ENCODE measurements around the gene BRINP3.

DNA sequence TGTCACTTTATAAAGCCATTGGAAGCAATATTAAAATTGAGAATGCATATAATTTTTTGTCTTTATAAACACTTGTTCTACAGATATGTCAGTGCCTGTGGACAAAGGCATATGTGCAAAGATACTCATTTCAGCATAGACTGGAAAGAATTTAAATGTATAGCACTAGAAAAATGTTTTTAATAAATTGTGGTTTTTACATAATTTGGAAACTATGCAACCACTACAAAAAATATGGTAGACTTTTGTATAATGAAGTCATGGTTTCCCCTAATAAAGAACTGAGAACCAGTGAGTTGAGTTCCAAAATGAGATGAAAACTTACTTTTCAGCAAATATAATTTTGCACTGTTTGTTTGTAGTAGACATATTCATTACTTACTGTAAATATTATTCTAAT lies 48.5 kb downstream of the BRINP3 start:
- TF ChIP-seq, protein P1, sequence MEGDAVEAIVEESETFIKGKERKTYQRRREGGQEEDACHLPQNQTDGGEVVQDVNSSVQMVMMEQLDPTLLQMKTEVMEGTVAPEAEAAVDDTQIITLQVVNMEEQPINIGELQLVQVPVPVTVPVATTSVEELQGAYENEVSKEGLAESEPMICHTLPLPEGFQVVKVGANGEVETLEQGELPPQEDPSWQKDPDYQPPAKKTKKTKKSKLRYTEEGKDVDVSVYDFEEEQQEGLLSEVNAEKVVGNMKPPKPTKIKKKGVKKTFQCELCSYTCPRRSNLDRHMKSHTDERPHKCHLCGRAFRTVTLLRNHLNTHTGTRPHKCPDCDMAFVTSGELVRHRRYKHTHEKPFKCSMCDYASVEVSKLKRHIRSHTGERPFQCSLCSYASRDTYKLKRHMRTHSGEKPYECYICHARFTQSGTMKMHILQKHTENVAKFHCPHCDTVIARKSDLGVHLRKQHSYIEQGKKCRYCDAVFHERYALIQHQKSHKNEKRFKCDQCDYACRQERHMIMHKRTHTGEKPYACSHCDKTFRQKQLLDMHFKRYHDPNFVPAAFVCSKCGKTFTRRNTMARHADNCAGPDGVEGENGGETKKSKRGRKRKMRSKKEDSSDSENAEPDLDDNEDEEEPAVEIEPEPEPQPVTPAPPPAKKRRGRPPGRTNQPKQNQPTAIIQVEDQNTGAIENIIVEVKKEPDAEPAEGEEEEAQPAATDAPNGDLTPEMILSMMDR (conservative IDR thresholded peaks at IDR 0.05; ENCODE audit: low read depth, low read length), result no peak
- no peak for TF ChIP-seq EZH2 (IDR thresholded peaks at IDR 0.05; ENCODE audit: borderline replicate concordance, low read depth, low read length, poor library complexity, severe bottlenecking)
